Pancreas (tissue), 10 donors: ENCODE data around the gene MAN2A1. TPM values are rescaled to one million over a fixed set of nuclear protein-coding genes. Genes with fewer than 3 reads are reported as not detected.

Source experiments
- ATAC-seq, 4 donors: fragments of 200-7000 bp; cut with Tn5 transposase; one replicate each; pipeline versions ENCODE4 v1.8.0 to v1.9.1; 2020; ENCODE audit warnings: mild to moderate bottlenecking in 4 of 4, moderate library complexity in 4 of 4
- DNase-seq, 6 donors: peaks; one replicate each; pipeline ENCODE4 v3.0.0-alpha.2; 2020
- FAIRE-seq: peaks from 2 replicates; lab custom pipeline; 2012; peaks lifted over from hg19 to GRCh38; lab: Jason Lieb, UNC
- H3K27ac ChIP-seq, 4 donors: fragments of 200-600 bp; sonication (generic); 1 replicate in 3 of 4; 2 replicates in 1 of 4; pipeline versions ENCODE4 v1.5.0 to v1.8.0; 2020
- H3K27me3 ChIP-seq, 4 donors: fragments of 200-600 bp; one replicate each; pipeline ENCODE4 v1.8.0; 2021
- H3K36me3 ChIP-seq, 3 donors: fragments of 200-600 bp; sonication (generic) in 1 of 3; one replicate each; pipeline versions ENCODE4 v1.5.0 to v1.8.0; 2020 to 2021
- H3K4me1 ChIP-seq, 3 donors: fragments of 200-600 bp; one replicate each; pipeline ENCODE4 v1.8.0; 2021
- H3K4me3 ChIP-seq, 4 donors: fragments of 200-600 bp; sonication (generic) in 2 of 4; one replicate each; pipeline versions ENCODE4 v1.5.0 to v1.8.0; 2020 to 2021
- H3K9me3 ChIP-seq, 4 donors: fragments of 200-600 bp; one replicate each; pipeline ENCODE4 v1.8.0; 2021
- CTCF ChIP-seq, 4 donors: fragments of 200-600 bp; sonication (generic) in 3 of 4; IDR thresholded peaks; one replicate each; pipeline versions ENCODE4 v1.5.0 to v1.8.0; 2021; ENCODE audit warnings: antibody characterized with exemption in 4 of 4
- WGBS, 2 donors: extraction: QIAGEN DNeasy Blood & Tissue Kit; methylation state at CpG; one replicate each; pipeline ENCODE4 v1.1.7; 2013; 5-methylcytosine and 5-hydroxymethylcytosine counted together
- intact Hi-C, 3 donors: fragments of 100-400 bp; cut with DNase I; formaldehyde crosslinking; loops; one replicate each; pipeline versions ENCODE4 v1.11.1 to v1.14.2; 2022
- polyA plus RNA-seq, 2 donors: library from polyadenylated mRNA; stranded (reverse); fragments of 200-250 nt; gene quantifications; one replicate each; pipeline ENCODE4 v1.2.3, GENCODE V29; 2013
- total RNA-seq, 6 donors: library from RNA; stranded (reverse); fragmentation: NEBNext Ultra II Directional in 4 of 6; extraction: Animal tissue kit (Norgen Biotek cat#: 25700) in 4 of 6; gene quantifications; one replicate each; pipeline versions ENCODE4 v1.2.1 to v1.2.4, GENCODE V29; 2021 to 2023
- donor health status: healthy with polysubstance abuse.
- donor health status: DM: no; HTN: no; CAD: no; lungs with moderate emphysema.
- donor health status: DM: no; HTN: no; CAD: no.
- donor health status: control.
- donor health status: control.
- donor health status: Bipolar disorder and iron deficiency.
- donor health status: DM: yes; HTN: yes; CAD: no.
- donor health status: DM: no; HTN: no; CAD: no.
- donor health status: DM: no; HTN: no; CAD: no.
- donor health status: DM: yes; HTN: yes; CAD: no.

The MAN2A1 gene
- total and polyA plus RNA-seq, 8 donors: 8.5 to 49.4 (median 36.6) TPM

GRCh38 chr5:109898269-109899162, 208.8 kb downstream of the MAN2A1 start:
- no peak overlapping the region for H3K27ac ChIP-seq
- H3K9me3 ChIP-seq: no peaks in the 10 kb centered on the region
- ATAC-seq (no peak), FAIRE-seq (no peak), DNase-seq (no peak)
- WGBS, 2 donors: 84 to 88% methylated on average over 9 of the region's 9 CpGs
- H3K27me3 ChIP-seq: no peaks in the 10 kb centered on the region
- peaks cover 5% of the 10 kb centered on the region in 3 donors for H3K4me1 ChIP-seq
- H3K4me3 ChIP-seq: no peak overlapping the region
- no peak for TF ChIP-seq CTCF (IDR thresholded peaks at IDR 0.05)
- intact Hi-C loops: no loop called here
- no peaks in the 10 kb centered on the region for H3K36me3 ChIP-seq

DNA sequence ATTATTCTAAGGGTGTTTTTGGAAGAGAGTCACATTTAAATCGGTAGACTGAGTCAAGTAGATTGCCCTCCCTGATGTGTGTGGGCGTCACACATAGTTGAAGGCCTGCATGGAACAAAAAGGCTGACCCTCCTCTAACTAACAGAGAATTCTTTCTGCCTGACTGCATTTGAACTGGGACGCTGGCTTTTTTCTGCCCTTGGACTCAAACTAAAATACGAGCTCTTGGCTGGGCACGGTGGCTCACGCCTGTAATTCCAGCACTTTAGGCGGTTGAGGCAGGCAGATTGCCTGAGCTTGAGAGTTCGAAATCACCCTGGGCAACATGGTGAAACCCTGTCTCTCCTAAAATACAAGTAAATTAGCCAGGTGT, 209.4 kb downstream of the MAN2A1 start:
- intact Hi-C loops: no loop called here
- Histone ChIP-seq H3K4me1 (peaks cover 5% of the 10 kb centered on the region in 3 donors), H3K36me3 (no peaks in the 10 kb centered on the region), H3K27me3 (no peaks in the 10 kb centered on the region), H3K9me3 (no peaks in the 10 kb centered on the region), H3K27ac (no peak overlapping the region), H3K4me3 (no peak overlapping the region)
- FAIRE-seq: no peak
- no peak for DNase-seq
- no peak for TF ChIP-seq CTCF (IDR thresholded peaks at IDR 0.05)
- 84 to 92% methylated on average over 8 of the region's 8 CpGs for WGBS, 2 donors
- no peak for ATAC-seq

GRCh38 chr5:109900461-109900860, 210.7 kb downstream of the MAN2A1 start:
- H3K4me1 ChIP-seq: peaks cover 5% of the 10 kb centered on the region in 3 donors
- no peaks in the 10 kb centered on the region for H3K9me3 ChIP-seq
- H3K27ac ChIP-seq: no peak overlapping the region
- ATAC-seq: no peak
- H3K27me3 ChIP-seq: no peaks in the 10 kb centered on the region
- no peak for TF ChIP-seq CTCF (IDR thresholded peaks at IDR 0.05)
- no peak for FAIRE-seq
- WGBS, 2 donors: 94 to 95% methylated on average over 3 of the region's 3 CpGs
- no peak for DNase-seq
- no peak overlapping the region for H3K4me3 ChIP-seq
- H3K36me3 ChIP-seq: no peaks in the 10 kb centered on the region
- intact Hi-C loops: no loop called here

DNA sequence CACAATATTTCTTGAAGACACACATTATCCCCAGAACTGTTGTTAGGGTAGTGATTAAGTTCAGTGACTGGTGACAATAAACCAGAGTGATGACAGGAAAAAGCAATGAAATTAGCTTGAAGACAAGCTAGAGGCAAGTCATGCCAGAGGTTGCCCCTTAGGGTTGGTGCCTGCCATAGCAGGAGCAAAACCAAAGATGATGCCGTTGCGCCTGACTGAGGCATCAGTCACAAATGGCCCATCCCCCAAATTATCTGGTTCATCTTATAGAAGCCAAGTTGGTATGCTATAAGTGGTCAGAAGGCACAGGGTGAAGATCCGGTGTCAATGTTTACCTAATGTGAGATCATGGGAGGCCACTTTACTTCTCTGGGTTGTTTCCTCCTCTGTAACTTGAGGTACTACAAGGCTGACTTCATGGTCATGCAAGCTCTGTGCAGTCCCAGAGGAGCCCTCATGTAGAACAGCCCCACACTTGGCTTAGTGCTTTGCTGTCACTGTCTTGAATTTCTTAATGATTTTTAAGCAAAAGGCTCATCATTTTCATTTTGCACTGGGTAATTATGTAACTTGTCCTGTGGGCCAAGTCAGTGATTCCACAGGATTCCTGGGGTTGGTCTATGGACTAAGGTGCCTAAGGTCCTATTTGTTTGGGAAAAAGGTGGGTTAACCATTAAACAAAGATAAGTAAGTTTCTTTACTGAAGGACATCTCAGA, 211.3 kb downstream of the MAN2A1 start:
- FAIRE-seq: no peak
- WGBS, 2 donors: 72 to 73% methylated on average over 3 of the region's 3 CpGs
- Histone ChIP-seq H3K4me1 (peaks cover 5% of the 10 kb centered on the region in 3 donors), H3K27ac (no peak overlapping the region), H3K27me3 (no peaks in the 10 kb centered on the region), H3K4me3 (no peak overlapping the region), H3K36me3 (no peaks in the 10 kb centered on the region), H3K9me3 (no peaks in the 10 kb centered on the region)
- DNase-seq: no peak
- peak; percentile 78 to 92 (median 80) for ATAC-seq
- no peak for TF ChIP-seq CTCF (IDR thresholded peaks at IDR 0.05)
- intact Hi-C loops: no loop called here
